GM10266 (cell line): Measurements from ENCODE around the gene ABTB2.
"Not testable (repeated sequence)": the region's sequence is repeated elsewhere in the genome, so short reads cannot be mapped to it uniquely, and the experiment has no call there.

Experiments
- DNase-seq: peaks from one replicate; pipeline ENCODE4 v3.0.0; 2012; ENCODE audit errors: extremely low spot score
- TF ChIP-seq, protein P1 (sequence below): IDR thresholded peaks from 2 replicates; pipeline ENCODE4 v1.5.1; 2012; ENCODE audit warnings: mild to moderate bottlenecking, low read depth; ENCODE audit not compliant: control insufficient read depth, insufficient read depth; ENCODE audit errors: missing control alignments

ABTB2 gene

DNA sequence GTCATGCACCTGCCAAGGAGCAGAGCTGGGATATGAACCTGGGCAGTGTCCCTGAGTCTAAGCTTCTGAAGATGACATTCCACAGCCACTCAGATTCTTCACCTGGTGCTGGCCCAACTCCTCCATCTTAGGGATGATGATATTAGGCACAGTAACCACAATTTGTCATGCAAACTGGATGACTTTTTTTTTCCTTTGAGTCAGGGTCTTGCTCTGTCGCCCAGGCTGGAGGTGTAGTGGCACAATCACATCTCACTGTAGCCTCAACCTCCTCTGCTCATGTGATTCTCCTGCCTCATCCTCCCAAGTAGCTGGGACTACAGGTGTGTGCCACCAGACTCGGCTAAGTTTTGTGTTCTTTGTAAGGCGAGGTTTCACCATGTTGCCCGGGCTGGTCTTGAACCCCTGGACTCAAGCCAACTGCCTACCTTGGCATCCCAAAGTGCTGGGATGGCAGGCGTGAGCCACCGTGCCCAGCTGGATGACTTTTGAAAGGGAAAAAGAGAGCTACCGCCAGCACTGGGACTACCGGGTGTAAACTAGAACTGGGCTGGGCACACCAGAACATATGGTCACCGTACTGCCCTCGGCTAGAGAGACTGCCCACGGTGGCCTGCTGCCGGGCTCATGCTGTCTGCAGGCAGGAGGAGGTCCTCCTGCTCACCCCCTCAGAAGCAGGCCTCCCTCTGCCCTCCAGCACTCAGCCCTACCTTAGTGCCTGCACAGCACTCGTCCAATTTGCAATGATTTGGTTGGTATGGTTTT lies 174.7 kb downstream of the ABTB2 start:
- no peak for DNase-seq
- TF ChIP-seq, protein P1, sequence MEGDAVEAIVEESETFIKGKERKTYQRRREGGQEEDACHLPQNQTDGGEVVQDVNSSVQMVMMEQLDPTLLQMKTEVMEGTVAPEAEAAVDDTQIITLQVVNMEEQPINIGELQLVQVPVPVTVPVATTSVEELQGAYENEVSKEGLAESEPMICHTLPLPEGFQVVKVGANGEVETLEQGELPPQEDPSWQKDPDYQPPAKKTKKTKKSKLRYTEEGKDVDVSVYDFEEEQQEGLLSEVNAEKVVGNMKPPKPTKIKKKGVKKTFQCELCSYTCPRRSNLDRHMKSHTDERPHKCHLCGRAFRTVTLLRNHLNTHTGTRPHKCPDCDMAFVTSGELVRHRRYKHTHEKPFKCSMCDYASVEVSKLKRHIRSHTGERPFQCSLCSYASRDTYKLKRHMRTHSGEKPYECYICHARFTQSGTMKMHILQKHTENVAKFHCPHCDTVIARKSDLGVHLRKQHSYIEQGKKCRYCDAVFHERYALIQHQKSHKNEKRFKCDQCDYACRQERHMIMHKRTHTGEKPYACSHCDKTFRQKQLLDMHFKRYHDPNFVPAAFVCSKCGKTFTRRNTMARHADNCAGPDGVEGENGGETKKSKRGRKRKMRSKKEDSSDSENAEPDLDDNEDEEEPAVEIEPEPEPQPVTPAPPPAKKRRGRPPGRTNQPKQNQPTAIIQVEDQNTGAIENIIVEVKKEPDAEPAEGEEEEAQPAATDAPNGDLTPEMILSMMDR, result no peak

DNA sequence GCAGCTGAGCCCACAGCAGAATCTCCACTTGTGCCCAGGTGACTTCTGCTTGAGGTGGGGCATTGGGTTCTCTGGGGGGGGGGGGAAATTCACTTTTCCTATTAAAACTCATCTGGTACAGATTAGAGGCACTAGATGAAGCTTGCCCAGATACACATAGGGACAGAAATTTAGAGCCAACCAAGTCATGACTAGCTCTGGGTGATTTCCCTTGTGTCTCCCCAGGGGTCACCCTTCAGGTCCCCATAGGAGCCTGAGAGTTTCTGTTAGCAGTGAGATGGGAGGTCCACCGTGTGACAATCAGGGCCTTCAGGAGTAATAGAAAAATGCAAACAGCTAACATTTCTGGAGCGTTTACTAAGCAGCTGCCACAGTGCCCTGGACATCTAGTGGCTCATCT lies 175.4 kb downstream of the ABTB2 start:
- no peak for DNase-seq
- TF ChIP-seq, protein P1, result no peak

DNA sequence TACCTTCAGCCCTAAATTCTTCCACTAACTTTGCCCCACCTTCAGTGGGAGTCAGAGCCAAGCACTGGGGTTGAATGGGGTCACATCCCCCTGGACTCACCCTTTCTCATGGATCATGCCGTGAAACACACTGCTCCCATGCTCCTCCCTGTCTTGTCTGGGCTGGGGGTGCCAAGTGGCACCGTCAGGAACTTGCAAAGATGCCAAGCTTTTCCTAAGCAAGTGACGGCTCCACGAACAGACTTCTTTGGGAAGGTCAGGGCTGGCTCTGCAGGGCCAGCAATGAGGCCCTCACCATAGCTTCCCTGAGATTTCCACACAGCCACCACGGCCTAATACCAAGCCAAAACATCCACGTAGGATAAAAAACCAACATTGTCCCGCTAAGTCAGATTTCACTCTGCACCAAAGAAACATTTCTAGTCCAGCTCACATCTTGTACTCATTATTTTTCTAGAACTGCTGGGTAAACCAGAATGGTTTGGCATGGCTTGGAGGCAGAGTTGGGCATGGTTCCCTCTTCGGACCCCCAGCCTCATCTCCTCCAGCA lies 175.9 kb downstream of the ABTB2 start:
- TF ChIP-seq, protein P1, result no peak
- no peak for DNase-seq

DNA sequence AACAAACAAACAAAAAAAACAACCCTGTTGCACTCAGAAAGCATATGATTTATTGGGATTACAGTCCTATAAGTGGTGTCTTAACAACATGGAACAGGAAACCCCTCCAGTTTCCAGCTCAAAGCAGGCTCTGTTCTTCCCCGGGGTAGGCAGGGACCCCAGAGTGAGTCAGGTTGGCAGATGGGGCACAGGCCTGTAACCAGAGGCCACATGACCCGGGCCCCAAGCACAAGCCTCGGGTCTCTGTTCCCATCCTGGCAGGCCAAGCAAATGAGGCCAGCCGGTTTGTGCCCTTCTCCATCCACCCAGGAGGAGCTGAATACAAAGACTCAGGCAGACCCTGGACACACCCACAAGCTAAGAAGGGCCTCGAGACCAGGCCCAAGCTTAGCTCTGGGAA lies 176.6 kb downstream of the ABTB2 start:
- TF ChIP-seq, protein P1, result no peak
- no peak for DNase-seq

DNA sequence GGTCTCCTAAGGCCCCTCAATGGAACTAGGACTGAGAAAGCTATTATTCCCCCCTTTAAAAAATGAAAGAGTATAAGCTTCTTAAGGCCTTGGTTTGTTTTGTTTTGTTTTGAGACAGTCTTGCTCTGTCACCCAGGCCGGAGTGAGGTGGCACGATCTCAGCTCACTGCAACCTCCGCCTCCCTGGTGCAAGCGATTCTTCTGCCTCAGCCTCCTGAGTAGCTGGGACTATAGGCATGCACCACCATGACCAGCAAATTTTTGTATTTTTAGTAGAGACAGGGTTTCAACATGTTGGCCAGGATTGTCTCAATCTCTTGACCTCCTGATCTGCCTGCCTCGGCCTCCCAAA lies 177.0 kb downstream of the ABTB2 start:
- DNase-seq, result not testable (repeated sequence)

DNA sequence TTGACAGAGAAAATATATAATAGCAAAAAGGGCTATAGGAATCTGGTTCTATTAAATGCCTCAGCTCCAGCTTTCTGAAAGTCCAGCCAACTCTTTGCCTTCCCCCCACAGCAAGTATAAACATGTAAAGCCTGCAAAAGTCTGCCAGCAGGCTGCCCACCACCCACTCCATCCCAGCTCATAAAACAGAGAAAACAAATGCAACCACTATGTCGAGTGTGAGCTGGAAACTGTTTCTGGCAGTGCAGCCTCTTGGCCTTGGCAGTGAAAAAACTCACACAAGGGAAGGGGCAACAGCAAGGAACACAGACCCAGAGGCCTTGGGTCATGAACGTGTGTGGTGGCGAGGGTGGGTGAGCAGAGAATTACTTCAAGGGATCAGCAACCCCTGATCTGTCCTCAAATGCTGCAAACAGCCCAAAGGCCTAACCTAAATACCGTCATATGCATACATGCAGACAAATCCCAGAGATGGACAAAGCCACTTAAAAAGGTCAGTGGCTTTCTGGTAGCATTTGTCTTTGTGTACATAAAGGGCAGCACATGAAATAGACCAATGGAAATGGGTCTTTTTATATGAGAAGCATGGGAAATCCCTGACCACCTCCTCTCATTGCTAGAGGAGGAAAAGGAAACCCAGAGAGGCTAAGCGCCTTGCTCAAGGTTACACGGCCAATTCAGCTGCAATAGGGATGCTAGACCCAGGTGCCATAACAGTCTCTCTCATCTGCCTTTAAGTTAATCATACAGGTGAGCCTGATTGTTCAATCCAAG lies 177.6 kb downstream of the ABTB2 start:
- TF ChIP-seq, protein P1, result no peak
- DNase-seq, result peak; percentile 64

DNA sequence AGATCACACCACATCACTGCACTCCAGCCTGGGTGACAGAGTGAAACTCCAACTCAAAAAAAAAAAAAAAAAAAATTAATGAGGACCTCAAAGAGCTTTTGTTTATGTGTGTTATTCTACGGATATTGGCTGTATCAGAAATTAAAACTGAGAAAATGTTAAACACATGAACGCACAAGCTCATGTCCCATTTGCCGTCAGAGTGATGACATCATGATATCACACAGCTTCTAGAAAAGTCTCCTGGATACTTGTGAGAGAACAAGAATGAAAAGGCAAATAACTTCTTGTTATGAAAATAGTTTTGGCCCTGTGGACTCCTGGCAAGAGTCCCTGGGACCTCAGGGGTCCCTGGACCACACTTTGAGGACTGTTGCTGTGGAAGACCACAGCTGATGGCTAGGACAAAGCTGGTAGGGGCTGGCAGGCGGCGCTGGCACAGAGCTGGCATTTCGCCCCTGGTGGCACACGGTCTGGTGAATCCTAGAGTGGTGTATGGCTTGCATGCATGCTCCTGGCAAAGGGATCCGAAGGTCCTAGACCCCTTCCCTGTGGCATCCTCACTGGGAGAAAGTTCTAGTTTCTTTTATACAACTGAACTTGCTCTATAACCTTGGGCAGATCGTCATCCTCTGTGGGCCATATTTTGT lies 178.7 kb downstream of the ABTB2 start:
- TF ChIP-seq, protein P1, result no peak
- no peak for DNase-seq
